Measurements from ENCODE around the gene KLK15.

GRCh38 chr19:50799547-50799851 lies 33.9 kb downstream of the KLK15 start:
- TF ChIP-seq CTCF (IDR thresholded peaks at IDR 0.05): no peak
- TF ChIP-seq POLR2A (IDR thresholded peaks at IDR 0.05): no peak
